Keratinocyte (primary cell): Measurements from ENCODE around the gene C1orf167. TPM values are rescaled to one million over a fixed set of nuclear protein-coding genes. Genes with fewer than 3 reads are reported as not detected.
"Not testable (repeated sequence)": the region's sequence is repeated elsewhere in the genome, so short reads cannot be mapped to it uniquely, and the experiment has no call there.

Experiments
- DNase-seq: peaks from one replicate; pipeline ENCODE4 v3.0.0-alpha.2; 2011; ENCODE audit warnings: low read depth, missing footprints, low spot score
- FAIRE-seq: peaks from 2 replicates; lab custom pipeline; 2011; peaks lifted over from hg19 to GRCh38; lab: Jason Lieb, UNC
- H2AFZ ChIP-seq: 2 replicates; pipeline ENCODE4 v1.6.0; 2012; ENCODE audit warnings: low read length, control low read depth, inconsistent platforms; ENCODE audit not compliant: control insufficient read depth
- H3K27ac ChIP-seq: 2 replicates; pipeline ENCODE4 v1.5.1; 2011; ENCODE audit warnings: low read length; ENCODE audit not compliant: control insufficient read depth, insufficient read depth
- H3K27me3 ChIP-seq: 3 replicates; pipeline ENCODE4 v1.6.0; 2011; ENCODE audit warnings: low read length; ENCODE audit not compliant: control insufficient read depth, insufficient read depth; ENCODE audit errors: extremely low read depth
- H3K36me3 ChIP-seq, 2 experiments: 2 replicates in 1 of 2; 3 replicates in 1 of 2; pipeline ENCODE4 v1.5.1; 2011; ENCODE audit warnings: low read length in 2 of 2, mild to moderate bottlenecking in 1 of 2; ENCODE audit not compliant: control insufficient read depth in 2 of 2, insufficient read depth in 2 of 2; ENCODE audit errors: extremely low read depth in 1 of 2
- H3K4me1 ChIP-seq: 3 replicates; pipeline ENCODE4 v1.5.1; 2011; ENCODE audit warnings: low read length; ENCODE audit not compliant: control insufficient read depth, insufficient read depth; ENCODE audit errors: extremely low read depth
- H3K4me2 ChIP-seq: 3 replicates; pipeline ENCODE4 v1.6.0; 2011; ENCODE audit warnings: low read depth, low read length; ENCODE audit not compliant: control insufficient read depth, insufficient read depth; ENCODE audit errors: extremely low read depth
- H3K4me3 ChIP-seq, 3 experiments: fragments of 200-600 bp in 1 of 3; sonication (generic) in 1 of 3; 2 replicates in 2 of 3; 3 replicates in 1 of 3; pipeline ENCODE4 v1.5.1; 2011 to 2016; ENCODE audit warnings: low read length in 3 of 3, mild to moderate bottlenecking in 3 of 3, control low read depth in 2 of 3, inconsistent platforms in 1 of 3, low read depth in 1 of 3, mixed read lengths in 1 of 3, mixed run types in 1 of 3, moderate library complexity in 1 of 3; ENCODE audit not compliant: control insufficient read depth in 2 of 3, insufficient read depth in 2 of 3; ENCODE audit errors: extremely low read depth in 1 of 3
- H3K79me2 ChIP-seq: 2 replicates; pipeline ENCODE4 v1.6.0; 2012; ENCODE audit warnings: low read length; ENCODE audit not compliant: control insufficient read depth, insufficient read depth
- H3K9ac ChIP-seq: 3 replicates; pipeline ENCODE4 v1.6.0; 2011; ENCODE audit warnings: low read length; ENCODE audit not compliant: control insufficient read depth, insufficient read depth; ENCODE audit errors: extremely low read depth
- H3K9me1 ChIP-seq: 3 replicates; pipeline ENCODE4 v1.6.0; 2011; ENCODE audit warnings: low read length; ENCODE audit not compliant: control insufficient read depth, insufficient read depth; ENCODE audit errors: extremely low read depth
- H3K9me3 ChIP-seq: 2 replicates; pipeline ENCODE4 v1.5.1; 2012; ENCODE audit warnings: low read depth, low read length; ENCODE audit not compliant: control insufficient read depth
- H4K20me1 ChIP-seq: 3 replicates; pipeline ENCODE4 v1.6.0; 2011; ENCODE audit warnings: low read length; ENCODE audit not compliant: control insufficient read depth, insufficient read depth; ENCODE audit errors: extremely low read depth
- EZH2 ChIP-seq: IDR thresholded peaks from one replicate; pipeline ENCODE4 v1.6.1; 2012; ENCODE audit warnings: inconsistent platforms, mild to moderate bottlenecking, low read length, moderate library complexity
- dilution Hi-C: fragments of 300-500 bp; cut with MboI; formaldehyde crosslinking; loops from one replicate; pipeline ENCODE4 v1.7.0; 2020; ENCODE audit warnings: low sequenced_read_pairs; ENCODE audit not compliant: extremely low pct_ligation_motif_present
- polyA plus RNA-seq, 5 experiments: library from polyadenylated mRNA; depleted of rRNA in 3 of 5; stranded (reverse) in 3 of 5; stranded (forward) in 1 of 5; unstranded in 1 of 5; fragments of >200 nt; gene quantifications; 1 replicate in 1 of 5; 2 replicates in 3 of 5; 3 replicates in 1 of 5; pipeline versions ENCODE4 v1.2.1 to v1.2.3, GENCODE V29; 2011 to 2012; ENCODE audit warnings: missing spikeins in 2 of 5, low read depth in 1 of 5, low replicate concordance in 1 of 5
- TF ChIP-seq, protein P1 (sequence below), 3 experiments: IDR thresholded peaks in 1 of 3; conservative IDR thresholded peaks in 1 of 3; optimal IDR thresholded peaks in 1 of 3; 2 replicates in 2 of 3; 3 replicates in 1 of 3; pipeline versions ENCODE3 to v1.5.1; 2011; ENCODE audit warnings: low read length in 3 of 3, mild to moderate bottlenecking in 3 of 3, moderate library complexity in 2 of 3, control low read depth in 1 of 3, inconsistent platforms in 1 of 3; ENCODE audit not compliant: insufficient read depth in 2 of 3; ENCODE audit errors: extremely low read depth in 1 of 3

The C1orf167 gene
- polyA plus RNA-seq, 1 donor (not counting 4 experiments of a cell fraction or from before 2014, with no cell fraction given) = not detected

GRCh38 chr1:11802616-11802972 lies 40.6 kb downstream of the C1orf167 start:
- DNase-seq (no peak), FAIRE-seq (no peak)
- H3K4me1 ChIP-seq = peaks cover 46% of the 10 kb centered on the region
- H3K9me1 ChIP-seq = no peaks in the 10 kb centered on the region
- peaks cover 14% of the 10 kb centered on the region for H3K79me2 ChIP-seq
- peaks cover 8 to 11% of the 10 kb centered on the region in 2 experiments for H3K36me3 ChIP-seq
- H3K4me3 ChIP-seq = peak overlapping the region; percentile 37 to 53 (median 41)
- no peaks in the 10 kb centered on the region for H3K9me3 ChIP-seq
- H3K27ac ChIP-seq = no peak overlapping the region
- H3K27me3 ChIP-seq = no peaks in the 10 kb centered on the region
- no peak for TF ChIP-seq EZH2
- no peak overlapping the region for H3K9ac ChIP-seq
- no peaks in the 10 kb centered on the region for H4K20me1 ChIP-seq
- dilution Hi-C loops = no loop called here
- H2AFZ ChIP-seq = peak overlapping the region; percentile 38
- H3K4me2 ChIP-seq = peak overlapping the region; percentile 69

DNA sequence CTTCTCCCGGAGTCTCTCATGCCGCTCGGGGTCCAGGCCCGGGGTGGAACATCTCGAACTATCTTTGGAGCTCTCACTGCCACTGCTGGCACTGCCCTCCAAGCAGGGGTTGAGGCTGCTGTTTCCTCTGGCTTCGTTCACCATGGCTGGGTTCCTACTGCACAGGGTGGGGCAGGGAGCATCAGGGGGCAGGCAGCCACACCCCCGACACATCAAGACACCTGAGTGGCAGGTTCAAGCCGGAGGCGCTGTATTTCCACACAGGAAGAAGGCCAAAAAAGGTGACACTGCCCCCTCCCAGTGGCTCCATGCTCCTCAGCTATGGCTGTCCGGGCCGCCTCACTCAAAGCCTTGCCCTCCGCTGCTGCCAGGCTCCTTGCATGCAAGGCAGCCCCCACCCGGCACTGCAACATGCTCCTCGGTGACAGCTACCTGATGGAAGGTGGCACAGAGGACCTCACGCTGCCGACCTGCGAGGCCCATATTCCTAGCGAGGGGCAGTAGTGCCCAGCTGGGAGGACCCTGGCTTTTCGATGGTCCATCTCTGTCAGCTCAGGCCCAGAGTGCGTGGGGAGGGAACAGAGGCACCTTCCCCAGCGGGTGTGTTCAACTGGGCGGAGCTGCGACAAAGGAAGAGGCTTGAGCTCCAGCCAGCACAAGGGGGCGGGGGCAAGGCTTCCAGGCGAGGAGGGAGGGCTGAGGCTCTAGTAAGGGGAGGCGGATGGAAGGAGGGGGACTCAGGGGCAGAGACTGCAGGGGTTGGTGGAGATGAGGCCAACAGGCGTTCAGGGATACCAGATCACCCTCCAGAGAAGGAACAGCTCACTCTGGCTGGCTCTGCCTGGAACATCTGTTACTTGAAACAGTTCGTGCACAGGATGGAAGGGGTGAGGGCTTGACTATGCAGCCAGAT lies 41.2 kb downstream of the C1orf167 start:
- dilution Hi-C loops = no loop called here
- no peaks in the 10 kb centered on the region for H3K9me1 ChIP-seq
- peak overlapping the region; percentile 37 to 53 (median 41) for H3K4me3 ChIP-seq
- no peaks in the 10 kb centered on the region for H4K20me1 ChIP-seq
- TF ChIP-seq, protein P1, sequence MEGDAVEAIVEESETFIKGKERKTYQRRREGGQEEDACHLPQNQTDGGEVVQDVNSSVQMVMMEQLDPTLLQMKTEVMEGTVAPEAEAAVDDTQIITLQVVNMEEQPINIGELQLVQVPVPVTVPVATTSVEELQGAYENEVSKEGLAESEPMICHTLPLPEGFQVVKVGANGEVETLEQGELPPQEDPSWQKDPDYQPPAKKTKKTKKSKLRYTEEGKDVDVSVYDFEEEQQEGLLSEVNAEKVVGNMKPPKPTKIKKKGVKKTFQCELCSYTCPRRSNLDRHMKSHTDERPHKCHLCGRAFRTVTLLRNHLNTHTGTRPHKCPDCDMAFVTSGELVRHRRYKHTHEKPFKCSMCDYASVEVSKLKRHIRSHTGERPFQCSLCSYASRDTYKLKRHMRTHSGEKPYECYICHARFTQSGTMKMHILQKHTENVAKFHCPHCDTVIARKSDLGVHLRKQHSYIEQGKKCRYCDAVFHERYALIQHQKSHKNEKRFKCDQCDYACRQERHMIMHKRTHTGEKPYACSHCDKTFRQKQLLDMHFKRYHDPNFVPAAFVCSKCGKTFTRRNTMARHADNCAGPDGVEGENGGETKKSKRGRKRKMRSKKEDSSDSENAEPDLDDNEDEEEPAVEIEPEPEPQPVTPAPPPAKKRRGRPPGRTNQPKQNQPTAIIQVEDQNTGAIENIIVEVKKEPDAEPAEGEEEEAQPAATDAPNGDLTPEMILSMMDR (optimal IDR thresholded peaks at IDR 0.05 in 1 of 3, IDR thresholded peaks at IDR 0.05 in 1 of 3, conservative IDR thresholded peaks at IDR 0.05 in 1 of 3; ENCODE audit: extremely low read depth in 1 of 3, insufficient read depth in 2 of 3, low read length in 3 of 3) = no peak
- no peak for TF ChIP-seq EZH2
- H3K79me2 ChIP-seq = peaks cover 20% of the 10 kb centered on the region
- H3K36me3 ChIP-seq = peaks cover 8 to 11% of the 10 kb centered on the region in 2 experiments
- H3K9ac ChIP-seq = peak overlapping the region; percentile 29
- H3K9me3 ChIP-seq = no peaks in the 10 kb centered on the region
- peak overlapping the region; percentile 36 for H3K27ac ChIP-seq
- peak overlapping the region; percentile 69 for H3K4me2 ChIP-seq
- FAIRE-seq = peak; percentile 81
- no peaks in the 10 kb centered on the region for H3K27me3 ChIP-seq
- peaks cover 49% of the 10 kb centered on the region for H3K4me1 ChIP-seq
- DNase-seq = peak; percentile 78
- peak overlapping the region; percentile 52 for H2AFZ ChIP-seq

DNA sequence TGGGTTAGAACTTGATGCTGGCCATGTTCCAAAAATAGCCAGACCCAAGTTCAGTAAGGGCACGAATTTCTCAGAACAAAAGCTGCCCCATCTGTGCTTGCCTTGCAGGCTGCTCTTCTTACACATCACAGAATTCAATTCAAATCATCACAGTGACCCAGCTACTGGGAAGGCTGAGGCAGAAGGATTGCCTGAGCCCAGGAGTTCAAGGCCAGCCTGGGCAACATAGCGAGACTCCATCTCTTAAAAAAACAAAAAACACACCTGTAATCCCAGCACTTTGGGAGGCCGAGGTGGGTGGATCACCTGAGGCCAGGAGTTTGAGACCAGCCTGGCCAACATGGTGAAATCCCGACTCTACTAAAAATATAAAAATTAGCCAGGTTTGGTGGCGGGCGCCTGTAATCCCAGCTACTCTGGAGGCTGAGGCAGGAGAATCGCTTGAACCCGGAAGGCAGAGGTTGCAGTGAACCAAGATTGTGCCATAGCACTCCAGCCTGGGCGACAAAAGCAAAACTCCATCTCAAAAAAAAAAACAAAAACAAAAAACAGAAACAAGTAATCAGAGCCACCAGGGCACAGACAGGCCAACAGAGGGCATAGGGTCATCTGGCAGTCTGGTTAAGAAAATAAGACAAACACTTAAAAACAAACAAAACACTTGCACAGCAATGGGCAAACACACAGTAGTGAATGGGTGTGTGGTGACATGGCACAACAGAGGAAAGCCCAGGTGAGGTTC lies 42.1 kb downstream of the C1orf167 start:
- H3K9ac ChIP-seq = peak overlapping the region; percentile 26
- DNase-seq, dilution Hi-C loops, H3K27me3 ChIP-seq, H3K9me3 ChIP-seq, H4K20me1 ChIP-seq, H2AFZ ChIP-seq, FAIRE-seq, H3K9me1 ChIP-seq: not testable (repeated sequence)
- H3K4me1 ChIP-seq = peaks cover 49% of the 10 kb centered on the region
- peaks cover 27% of the 10 kb centered on the region for H3K79me2 ChIP-seq
- H3K36me3 ChIP-seq = peaks cover 14% of the 10 kb centered on the region in 2 experiments
- peak overlapping the region; percentile 100 for H3K4me2 ChIP-seq
- peak overlapping the region; percentile 94 for H3K27ac ChIP-seq
- H3K4me3 ChIP-seq = peak overlapping the region in 2 of 3 experiments; percentile 84 to 98
